GM18502 (cell line): ENCODE measurements around the gene TTK.
A peak's percentile ranks its signal among the peaks of the same experiment; 100 is the strongest.

Experiments used
- ATAC-seq: cut with Tn5 transposase; IDR thresholded peaks from one replicate; pipeline ENCODE4 v1.9.1; 2021; ENCODE audit warnings: mild to moderate bottlenecking; ENCODE audit not compliant: unreplicated experiment, poor library complexity

TTK gene

DNA sequence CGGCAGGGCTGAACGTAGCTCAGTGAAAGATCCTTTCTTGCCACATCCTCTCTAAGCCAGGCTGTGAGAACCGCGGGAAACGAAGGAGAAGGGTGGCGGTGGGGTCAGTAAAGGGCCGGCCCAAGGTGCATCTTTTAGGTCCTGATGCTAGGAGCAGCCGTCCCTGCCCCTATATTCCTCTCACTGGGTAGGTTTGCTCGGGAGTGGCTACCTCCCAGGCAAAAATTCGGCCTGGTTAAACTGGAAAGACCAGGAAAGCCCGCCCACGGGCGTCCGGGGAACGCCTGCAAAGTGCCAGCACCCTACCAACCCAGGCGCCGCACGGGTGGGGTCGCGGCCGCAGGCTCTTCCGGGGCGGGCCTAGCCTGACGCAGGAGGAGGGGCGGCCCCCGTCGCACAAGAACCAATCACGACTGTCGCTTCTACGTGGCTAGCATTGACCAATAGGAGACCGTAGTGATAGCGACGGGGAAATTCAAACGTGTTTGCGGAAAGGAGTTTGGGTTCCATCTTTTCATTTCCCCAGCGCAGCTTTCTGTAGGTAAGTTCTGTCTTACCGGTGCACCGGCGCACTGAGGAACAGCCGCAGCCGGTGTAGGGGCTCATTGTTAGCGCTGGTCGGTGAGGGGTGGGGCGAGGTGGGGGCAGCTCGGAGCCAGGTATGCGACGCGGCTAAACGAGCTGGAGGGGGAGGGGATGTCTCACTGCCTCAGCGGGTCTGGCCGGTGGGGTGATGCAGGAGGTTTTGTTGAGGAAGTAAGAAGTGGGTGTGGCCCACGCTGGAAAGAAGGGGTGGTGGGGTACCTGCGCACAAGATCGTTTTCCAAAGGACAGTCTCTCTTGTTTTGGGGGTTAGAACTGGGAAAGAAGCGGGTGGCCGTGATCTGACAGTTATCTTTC, at the start of gene TTK:
TSS of gene TTK (plus strand) at position 477 of the 900 bp plus-strand sequence. CDS start 1,195 bp downstream, outside the sequence.
- ATAC-seq, result peak; percentile 100

DNA sequence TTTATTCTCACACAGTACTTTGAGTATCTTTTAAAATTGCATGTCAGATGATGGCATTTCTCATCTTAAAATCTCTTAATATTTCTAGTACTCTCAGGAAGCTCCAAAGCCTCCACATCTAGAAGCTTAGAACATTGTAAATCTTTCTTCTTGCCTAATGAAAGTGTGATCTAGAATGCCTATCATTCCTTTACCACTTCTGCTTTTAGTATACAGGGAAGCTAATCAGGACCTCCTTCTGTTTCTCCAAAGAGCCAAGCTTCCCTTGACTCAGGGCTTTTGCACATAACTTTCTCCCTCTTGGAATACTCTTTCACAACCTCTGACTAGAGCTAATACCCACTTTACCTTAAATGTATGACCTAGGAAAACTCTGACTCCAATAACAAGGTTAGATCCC, 49.6 kb upstream of the TTK start:
- ATAC-seq, result no peak

DNA sequence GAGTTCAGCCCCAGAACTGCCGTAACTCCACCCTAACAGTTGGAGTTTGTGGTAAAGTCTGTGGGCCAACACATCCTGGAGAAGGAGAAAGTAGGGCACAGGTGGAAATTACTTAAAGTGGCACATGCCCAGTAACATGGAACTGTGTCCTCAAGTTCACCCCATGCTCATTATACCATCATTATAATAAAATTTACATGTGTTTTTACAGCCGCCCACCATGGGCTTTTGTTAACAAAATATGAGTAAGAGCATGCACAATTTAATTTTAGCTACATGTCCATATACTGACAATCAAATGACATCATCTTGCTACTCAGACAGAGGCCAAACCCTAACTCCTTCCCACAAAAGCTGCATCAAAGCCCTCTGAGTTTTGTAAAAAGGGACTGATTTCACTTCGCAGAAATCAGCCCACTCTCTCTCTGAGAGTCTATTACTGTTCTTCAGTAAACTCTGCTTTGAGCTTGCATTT, 39.8 kb upstream of the TTK start:
- no peak for ATAC-seq

DNA sequence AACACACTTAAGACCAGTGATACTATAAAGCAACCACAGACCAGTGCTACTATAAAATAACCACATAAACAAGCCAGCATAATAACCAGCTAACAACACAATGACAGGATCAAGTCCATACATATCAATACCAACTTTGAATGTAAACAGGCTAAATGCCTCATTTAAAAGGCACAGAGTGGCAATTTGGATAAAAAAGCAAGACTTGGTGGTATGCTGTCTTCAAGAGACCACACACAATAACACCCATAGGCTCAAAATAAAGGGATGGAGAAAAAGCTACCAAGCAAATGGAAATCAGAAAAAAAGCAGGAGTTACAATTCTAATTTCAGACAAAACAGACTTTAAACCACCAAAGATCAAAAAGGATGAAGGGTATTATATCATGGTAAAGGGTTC, 37.3 kb upstream of the TTK start:
- ATAC-seq, result no peak

- ATAC-seq, result no peak
Observed at GRCh38 chr6:79969784-79970183, 34.7 kb upstream of the TTK start.

DNA sequence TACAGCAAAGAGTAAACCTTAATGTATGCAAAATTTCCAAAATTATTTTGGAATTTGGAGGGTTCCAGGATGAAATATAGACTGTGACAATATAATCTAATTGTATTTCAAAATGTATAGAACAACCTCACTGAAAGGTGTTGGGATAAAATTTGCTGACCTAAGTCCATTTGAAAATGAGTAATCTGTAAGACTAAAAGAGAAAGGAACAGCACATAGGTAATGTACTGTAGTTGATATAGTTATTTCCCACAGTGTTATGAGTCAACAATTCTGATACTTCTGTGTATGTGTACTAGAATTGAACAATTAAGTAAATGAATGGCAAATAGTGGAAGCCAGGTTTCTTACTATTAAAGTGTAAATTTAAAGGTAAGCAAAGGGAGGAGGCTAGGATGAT, 33.3 kb upstream of the TTK start:
- ATAC-seq, result no peak

DNA sequence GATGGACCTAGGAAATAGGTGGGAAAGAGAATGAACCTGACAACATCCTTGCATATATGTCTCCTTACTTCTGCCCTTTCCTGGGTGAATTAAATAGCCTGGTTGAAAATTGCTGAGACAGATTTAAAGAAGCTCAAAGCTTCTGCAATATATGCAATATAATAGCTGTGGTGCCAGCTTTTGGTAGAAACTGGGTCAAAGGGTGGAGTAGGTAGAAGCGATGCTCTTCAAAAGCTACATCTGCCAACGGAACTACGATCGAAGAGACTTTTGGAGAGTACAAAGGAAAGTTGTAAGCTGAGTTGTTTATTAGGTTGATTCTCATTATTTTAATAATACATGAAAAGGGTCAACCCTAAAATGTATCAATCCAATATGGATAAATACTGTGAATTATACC, 22.8 kb upstream of the TTK start:
- ATAC-seq, result no peak

DNA sequence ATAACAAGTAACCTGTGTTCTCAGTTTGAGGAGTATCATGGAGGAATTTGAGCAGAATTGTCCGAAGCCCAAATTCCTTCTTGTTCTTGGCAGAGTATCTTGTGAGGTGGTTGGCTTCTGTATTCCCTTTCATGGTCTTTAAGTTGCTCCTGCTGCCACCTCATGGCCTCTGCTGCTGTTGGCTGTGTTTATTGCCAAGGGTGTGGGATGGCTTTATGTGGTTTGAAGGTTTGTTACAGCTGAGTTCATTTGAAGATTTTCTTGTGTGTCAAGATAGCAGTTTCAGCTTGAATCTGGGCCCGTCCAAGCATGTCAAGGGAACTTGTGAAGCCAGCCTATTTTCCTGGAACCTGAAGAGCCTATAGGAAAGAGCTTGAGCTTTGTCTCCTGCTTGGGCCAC, 20.2 kb upstream of the TTK start:
- ATAC-seq, result peak; percentile 62

DNA sequence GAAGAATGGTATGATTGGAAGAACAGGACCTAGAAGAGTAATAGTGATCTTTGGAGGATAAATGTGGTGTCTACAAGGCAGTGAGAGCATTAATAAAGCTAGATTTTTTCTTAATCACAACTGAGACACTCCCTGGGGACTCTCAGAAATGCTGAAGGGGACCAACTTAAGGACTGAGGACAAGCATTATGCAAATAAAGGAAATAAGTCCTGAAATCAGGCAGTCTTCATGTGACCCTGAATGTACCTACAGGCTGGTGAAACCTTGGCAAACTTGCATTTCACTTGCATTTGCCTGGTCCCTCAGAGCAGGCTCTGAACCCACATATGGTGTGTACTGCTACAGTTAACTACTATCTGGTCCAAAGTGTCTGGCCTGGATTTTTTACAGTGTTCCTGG, 19.3 kb upstream of the TTK start:
- no peak for ATAC-seq

GRCh38 chr6:79989641-79990040, 14.8 kb upstream of the TTK start:
- ATAC-seq, result no peak

- ATAC-seq, result no peak
Observed at GRCh38 chr6:79993012-79993910, 11.2 kb upstream of the TTK start.

DNA sequence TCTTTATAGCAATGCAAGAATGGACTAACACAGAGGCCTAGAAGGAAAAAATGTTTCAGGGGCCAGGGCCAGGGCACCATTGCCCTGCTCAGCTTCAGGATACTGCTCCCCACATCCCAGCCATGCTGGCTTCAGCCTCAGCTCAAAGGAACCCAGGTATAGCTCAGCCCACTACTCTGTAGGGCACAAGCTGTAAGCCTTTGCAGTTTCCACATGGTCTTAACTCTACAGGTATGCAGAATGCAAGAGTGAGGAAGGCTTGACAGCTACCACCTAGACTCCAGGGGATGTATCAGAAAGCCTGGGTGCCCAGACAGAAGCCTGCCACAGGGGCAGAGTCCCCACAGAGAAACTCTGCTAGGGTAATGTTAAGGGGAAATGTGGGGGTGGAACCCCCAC, 10.5 kb upstream of the TTK start:
- no peak for ATAC-seq

DNA sequence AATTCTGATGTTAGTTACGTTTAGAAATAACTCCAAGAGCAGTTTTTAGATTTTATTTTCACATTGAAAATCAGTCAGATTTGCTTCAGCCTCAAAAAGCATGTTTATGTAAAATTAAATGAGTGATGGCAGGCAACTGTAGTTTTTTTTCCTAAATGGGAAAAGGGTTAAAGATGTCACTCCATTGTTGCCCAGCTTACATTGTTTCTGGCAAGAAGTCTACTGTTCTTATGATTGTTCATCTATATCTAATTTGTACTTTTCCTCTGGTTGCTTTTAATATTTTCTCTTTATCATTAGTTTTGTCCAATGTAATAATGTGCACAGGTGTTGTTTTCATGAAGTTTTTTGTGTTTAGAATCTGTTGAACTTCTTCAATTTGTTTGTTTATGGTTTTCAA, 6.7 kb upstream of the TTK start:
- no peak for ATAC-seq

DNA sequence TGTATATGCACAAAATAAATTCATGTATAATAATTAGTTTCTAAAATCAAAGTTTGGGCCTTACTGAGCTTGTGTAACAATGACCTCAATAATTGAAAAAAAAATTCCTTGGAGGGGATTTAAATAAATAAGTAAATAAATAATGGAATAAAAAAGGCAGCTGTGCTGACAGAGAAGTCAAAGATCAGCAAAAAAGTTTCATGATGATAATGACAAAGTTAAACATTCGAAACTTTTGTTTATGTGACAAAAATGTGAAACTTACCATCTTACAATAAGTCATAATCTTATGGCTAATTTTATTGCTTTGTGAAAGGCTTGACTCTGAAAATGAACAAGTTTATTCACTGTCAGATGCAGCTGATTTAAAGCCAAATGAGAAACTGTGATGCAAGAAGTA, 3.1 kb upstream of the TTK start:
- ATAC-seq, result no peak

DNA sequence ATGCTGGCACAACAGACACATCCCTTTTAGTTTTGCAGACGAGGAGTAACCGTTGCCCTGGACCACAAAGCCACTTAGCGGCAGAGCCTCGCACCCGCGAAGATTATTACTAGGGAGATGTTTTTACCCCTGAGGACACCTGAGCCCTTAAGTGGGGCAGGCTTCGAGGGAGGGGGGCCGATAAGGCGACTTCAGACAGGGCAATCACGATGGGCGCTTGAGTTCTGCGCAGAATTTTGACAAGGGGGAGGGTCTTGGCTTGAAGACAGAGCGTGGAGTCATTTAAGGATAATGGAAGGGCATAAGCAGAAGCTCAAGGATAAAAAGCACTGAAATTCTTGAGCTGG, 650 bp upstream of the TTK start:
- ATAC-seq, result peak; percentile 25

- ATAC-seq, result no peak
Observed at GRCh38 chr6:80005406-80005805, 957 bp downstream of the TTK start.

DNA sequence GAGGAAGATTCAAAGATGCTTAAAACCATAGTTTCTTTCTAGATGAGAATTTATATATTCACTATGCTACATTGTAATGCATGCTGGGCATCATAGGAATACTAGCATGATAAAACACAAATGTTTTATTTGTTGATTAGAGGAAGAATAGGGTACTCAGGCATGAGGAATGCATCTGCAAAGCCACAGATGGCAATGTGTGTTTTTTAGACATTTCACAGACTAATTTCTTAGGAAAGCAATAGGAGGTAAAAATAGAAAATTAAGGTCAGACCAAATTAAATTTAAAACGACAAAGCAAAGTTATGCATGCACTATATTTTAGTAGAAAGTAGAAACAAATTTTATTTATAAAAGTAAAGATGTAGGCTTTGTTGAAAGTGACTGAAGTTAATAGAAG, 2.1 kb downstream of the TTK start:
- ATAC-seq, result no peak

- no peak for ATAC-seq
Observed at GRCh38 chr6:80009531-80009930, 5.1 kb downstream of the TTK start.

- ATAC-seq, result no peak
Observed at GRCh38 chr6:80010288-80010687, 5.8 kb downstream of the TTK start.

DNA sequence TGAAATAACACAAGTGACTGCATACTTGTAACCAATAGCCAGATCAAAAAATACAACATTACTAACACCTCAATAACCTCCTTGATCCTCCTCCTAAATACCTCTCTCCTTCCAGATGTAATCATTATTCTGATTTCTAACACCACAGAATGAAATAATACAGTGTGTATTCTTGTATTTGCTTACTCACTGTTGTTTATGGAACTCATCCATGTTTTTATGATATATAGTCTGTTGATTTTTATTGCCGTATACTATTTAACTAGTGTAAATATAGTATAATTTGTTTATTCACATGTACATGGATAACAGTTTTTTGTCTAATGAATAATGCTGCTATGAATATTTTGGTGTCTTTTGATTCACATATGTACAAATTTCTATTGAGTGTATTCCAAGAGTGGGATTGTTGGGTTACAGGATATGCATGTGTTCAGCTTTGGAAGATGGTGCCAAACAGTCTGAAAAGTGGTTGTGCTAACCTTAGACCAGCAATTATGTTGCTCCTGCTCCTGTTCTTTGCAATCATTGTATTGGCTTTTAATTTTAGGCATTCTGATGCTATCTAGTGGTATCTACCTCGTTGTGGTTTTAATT, 11.5 kb downstream of the TTK start:
- ATAC-seq, result no peak
